ENCODE results near the gene BBS9. TPM values are rescaled to one million over a fixed set of nuclear protein-coding genes. Genes with fewer than 3 reads are reported as not detected.

Gene BBS9
- total RNA-seq, 4 donors from 2014 or later = 8.6 to 22.5 (median 15.8) TPM

GRCh38 chr7:33393770-33394169, 264.4 kb downstream of the BBS9 start:
- TF ChIP-seq POLR2A (IDR thresholded peaks at IDR 0.05) (no peak), CTCF (IDR thresholded peaks at IDR 0.05) (no peak), EP300 (IDR thresholded peaks at IDR 0.05; ENCODE audit: low read depth) (no peak), POLR2AphosphoS5 (IDR thresholded peaks at IDR 0.05) (no peak)
- H3K27me3 ChIP-seq = no peaks in the 10 kb centered on the region
- no peak overlapping the region for H3K4me3 ChIP-seq
- H3K36me3 ChIP-seq = peaks cover 0 to 5% (median 0%) of the 10 kb centered on the region in 4 donors
- H3K27ac ChIP-seq = no peak overlapping the region
- intact Hi-C loops (cut with DNase I; ENCODE audit: low total_unique reads) = no loop called here
- H3K4me1 ChIP-seq = no peaks in the 10 kb centered on the region
- no peak for DNase-seq
- in situ Hi-C loops (cut with MboI; ENCODE audit: low pct_ligation_motif_present in 1 of 4, low pct_unique_long_range_greater_than_20kb in 1 of 4, low sequenced_read_pairs in 3 of 4) = no loop called here
- no peaks in the 10 kb centered on the region for H3K9me3 ChIP-seq

- peaks cover 0 to 5% (median 0%) of the 10 kb centered on the region in 4 donors for H3K36me3 ChIP-seq
- intact Hi-C loops (cut with DNase I; ENCODE audit: low total_unique reads) = no loop called here
- in situ Hi-C loops (cut with MboI; ENCODE audit: low pct_ligation_motif_present in 1 of 4, low pct_unique_long_range_greater_than_20kb in 1 of 4, low sequenced_read_pairs in 3 of 4) = no loop called here
- no peak overlapping the region for H3K4me3 ChIP-seq
- no peak for DNase-seq
- no peak for TF ChIP-seq POLR2A (IDR thresholded peaks at IDR 0.05)
- no peak for TF ChIP-seq EP300 (IDR thresholded peaks at IDR 0.05; ENCODE audit: low read depth)
- no peak for TF ChIP-seq POLR2AphosphoS5 (IDR thresholded peaks at IDR 0.05)
- no peaks in the 10 kb centered on the region for H3K27me3 ChIP-seq
- H3K4me1 ChIP-seq = no peaks in the 10 kb centered on the region
- no peak overlapping the region for H3K27ac ChIP-seq
- H3K9me3 ChIP-seq = no peaks in the 10 kb centered on the region
Observed at GRCh38 chr7:33395340-33395739, 266.0 kb downstream of the BBS9 start.

GRCh38 chr7:33399528-33400213, 270.3 kb downstream of the BBS9 start:
- WGBS, 2 donors (ENCODE audit: low coverage in 1 of 2) = 86 to 100% methylated on average over 3 of the region's 3 CpGs
- Histone ChIP-seq H3K9me3 (peaks cover 0 to 4% of the 10 kb centered on the region in 2 donors), H3K27ac (no peak overlapping the region), H3K36me3 (peaks cover 0 to 5% (median 0%) of the 10 kb centered on the region in 4 donors), H3K4me3 (no peak overlapping the region), H3K27me3 (no peaks in the 10 kb centered on the region), H3K4me1 (no peaks in the 10 kb centered on the region)
- intact Hi-C loops (cut with DNase I; ENCODE audit: low total_unique reads) (no loop called here), in situ Hi-C loops (cut with MboI; ENCODE audit: low pct_ligation_motif_present in 1 of 4, low pct_unique_long_range_greater_than_20kb in 1 of 4, low sequenced_read_pairs in 3 of 4) (no loop called here)
- no peak for DNase-seq
- TF ChIP-seq POLR2AphosphoS5 (IDR thresholded peaks at IDR 0.05) = no peak
- TF ChIP-seq CTCF (IDR thresholded peaks at IDR 0.05) = no peak
- TF ChIP-seq POLR2A (IDR thresholded peaks at IDR 0.05) = no peak
- TF ChIP-seq EP300 (IDR thresholded peaks at IDR 0.05; ENCODE audit: low read depth) = no peak

- in situ Hi-C loops (cut with MboI; ENCODE audit: low pct_ligation_motif_present in 1 of 4, low pct_unique_long_range_greater_than_20kb in 1 of 4, low sequenced_read_pairs in 3 of 4) = no loop called here
- intact Hi-C loops (cut with DNase I; ENCODE audit: low total_unique reads) = no loop called here
Observed at GRCh38 chr7:33400214-33400538, 270.8 kb downstream of the BBS9 start.

More at GRCh38 chr7:33400214-33400538, 270.8 kb downstream of the BBS9 start:
- TF ChIP-seq EP300 (IDR thresholded peaks at IDR 0.05; ENCODE audit: low read depth) (no peak), POLR2A (IDR thresholded peaks at IDR 0.05) (no peak), POLR2AphosphoS5 (IDR thresholded peaks at IDR 0.05) (no peak), CTCF (IDR thresholded peaks at IDR 0.05) (no peak)
- Histone ChIP-seq H3K36me3 (peaks cover 0 to 5% (median 0%) of the 10 kb centered on the region in 4 donors), H3K27me3 (no peaks in the 10 kb centered on the region), H3K27ac (no peak overlapping the region), H3K4me3 (no peak overlapping the region), H3K9me3 (peaks cover 0 to 4% of the 10 kb centered on the region in 2 donors), H3K4me1 (no peaks in the 10 kb centered on the region)
- WGBS, 2 donors (ENCODE audit: low coverage in 1 of 2) = 97 to 100% methylated on average over 1 of the region's 1 CpG
- no peak for DNase-seq
